Nephron (organoid): ENCODE data around the gene RNF14.

Source experiments
- H3K27ac Mint-ChIP-seq, 3 experiments: 2 replicates each; pipeline ENCODE4 v1.8.0; 2020; ENCODE audit warnings: mixed read lengths in 3 of 3, mild to moderate bottlenecking in 2 of 3, moderate library complexity in 1 of 3
- H3K27me3 Mint-ChIP-seq: 2 replicates; pipeline ENCODE4 v1.8.0; 2021; ENCODE audit warnings: low read depth, mild to moderate bottlenecking, moderate library complexity, mixed read lengths
- H3K36me3 Mint-ChIP-seq: 2 replicates; pipeline ENCODE4 v1.8.0; 2020; ENCODE audit warnings: low read depth, mixed read lengths
- H3K4me1 Mint-ChIP-seq: 2 replicates; pipeline ENCODE4 v1.8.0; 2020; ENCODE audit warnings: mixed read lengths
- H3K4me3 Mint-ChIP-seq, 3 experiments: 2 replicates each; pipeline ENCODE4 v1.8.0; 2020; ENCODE audit warnings: mild to moderate bottlenecking in 3 of 3, mixed read lengths in 3 of 3, moderate library complexity in 2 of 3
- H3K9me3 Mint-ChIP-seq: 2 replicates; pipeline ENCODE4 v1.8.0; 2020; ENCODE audit warnings: mixed read lengths
- TF ChIP-seq, protein P1 (sequence below), 3 experiments: fragments of 200-600 bp; sonication (generic); IDR thresholded peaks; one replicate each; pipeline ENCODE4 v1.5.0; 2021; ENCODE audit warnings: antibody characterized with exemption in 3 of 3; ENCODE audit not compliant: unreplicated experiment in 3 of 3

The RNF14 gene

DNA sequence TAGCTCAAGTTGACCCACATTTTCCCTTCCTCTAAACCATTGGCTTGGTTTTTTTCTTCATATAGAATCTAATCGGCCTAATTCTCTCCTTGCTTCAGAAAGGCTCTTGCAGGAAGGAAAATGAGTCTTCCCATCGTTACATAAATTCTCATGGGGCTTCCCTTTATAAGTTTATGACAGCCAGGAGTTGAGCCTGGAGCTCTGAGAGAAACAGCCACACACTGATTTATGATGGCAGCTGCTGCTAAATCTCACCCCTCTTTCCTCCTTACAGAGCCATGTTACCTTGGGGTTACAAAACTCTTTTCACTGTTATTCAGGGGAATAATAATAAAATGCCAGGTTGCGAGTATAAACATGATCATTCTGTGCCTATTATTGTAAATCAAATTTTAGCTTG is 5.2 kb upstream of the RNF14 start:
- H3K4me3 Mint-ChIP-seq = no peak overlapping the region
- H3K27ac Mint-ChIP-seq = peak overlapping the region in 2 of 3 experiments; percentile 64 to 65
- H3K36me3 Mint-ChIP-seq = no peaks in the 10 kb centered on the region
- H3K4me1 Mint-ChIP-seq = peaks cover 25% of the 10 kb centered on the region
- no peaks in the 10 kb centered on the region for H3K9me3 Mint-ChIP-seq
- TF ChIP-seq, protein P1, sequence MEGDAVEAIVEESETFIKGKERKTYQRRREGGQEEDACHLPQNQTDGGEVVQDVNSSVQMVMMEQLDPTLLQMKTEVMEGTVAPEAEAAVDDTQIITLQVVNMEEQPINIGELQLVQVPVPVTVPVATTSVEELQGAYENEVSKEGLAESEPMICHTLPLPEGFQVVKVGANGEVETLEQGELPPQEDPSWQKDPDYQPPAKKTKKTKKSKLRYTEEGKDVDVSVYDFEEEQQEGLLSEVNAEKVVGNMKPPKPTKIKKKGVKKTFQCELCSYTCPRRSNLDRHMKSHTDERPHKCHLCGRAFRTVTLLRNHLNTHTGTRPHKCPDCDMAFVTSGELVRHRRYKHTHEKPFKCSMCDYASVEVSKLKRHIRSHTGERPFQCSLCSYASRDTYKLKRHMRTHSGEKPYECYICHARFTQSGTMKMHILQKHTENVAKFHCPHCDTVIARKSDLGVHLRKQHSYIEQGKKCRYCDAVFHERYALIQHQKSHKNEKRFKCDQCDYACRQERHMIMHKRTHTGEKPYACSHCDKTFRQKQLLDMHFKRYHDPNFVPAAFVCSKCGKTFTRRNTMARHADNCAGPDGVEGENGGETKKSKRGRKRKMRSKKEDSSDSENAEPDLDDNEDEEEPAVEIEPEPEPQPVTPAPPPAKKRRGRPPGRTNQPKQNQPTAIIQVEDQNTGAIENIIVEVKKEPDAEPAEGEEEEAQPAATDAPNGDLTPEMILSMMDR (IDR thresholded peaks at IDR 0.05; ENCODE audit: unreplicated experiment in 3 of 3) = no peak
- no peaks in the 10 kb centered on the region for H3K27me3 Mint-ChIP-seq

- H3K27me3 Mint-ChIP-seq = no peaks in the 10 kb centered on the region
- TF ChIP-seq, protein P1 (IDR thresholded peaks at IDR 0.05; ENCODE audit: unreplicated experiment in 3 of 3) = no peak
- H3K36me3 Mint-ChIP-seq = no peaks in the 10 kb centered on the region
- H3K4me3 Mint-ChIP-seq = no peak overlapping the region
- peak overlapping the region in 2 of 3 experiments; percentile 2 to 60 for H3K27ac Mint-ChIP-seq
- no peaks in the 10 kb centered on the region for H3K9me3 Mint-ChIP-seq
- peaks cover 38% of the 10 kb centered on the region for H3K4me1 Mint-ChIP-seq
These were observed 3.8 kb upstream of the RNF14 start for GRCh38 chr5:141965071-141965470.

GRCh38 chr5:141966275-141966962 is 2.5 kb upstream of the RNF14 start:
- no peak overlapping the region for H3K4me3 Mint-ChIP-seq
- no peaks in the 10 kb centered on the region for H3K27me3 Mint-ChIP-seq
- H3K9me3 Mint-ChIP-seq = no peaks in the 10 kb centered on the region
- H3K27ac Mint-ChIP-seq = peak overlapping the region in 1 of 3 experiments; percentile 34
- TF ChIP-seq, protein P1 (IDR thresholded peaks at IDR 0.05; ENCODE audit: unreplicated experiment in 3 of 3) = no peak
- H3K4me1 Mint-ChIP-seq = peaks cover 37% of the 10 kb centered on the region
- H3K36me3 Mint-ChIP-seq = peaks cover 4% of the 10 kb centered on the region

DNA sequence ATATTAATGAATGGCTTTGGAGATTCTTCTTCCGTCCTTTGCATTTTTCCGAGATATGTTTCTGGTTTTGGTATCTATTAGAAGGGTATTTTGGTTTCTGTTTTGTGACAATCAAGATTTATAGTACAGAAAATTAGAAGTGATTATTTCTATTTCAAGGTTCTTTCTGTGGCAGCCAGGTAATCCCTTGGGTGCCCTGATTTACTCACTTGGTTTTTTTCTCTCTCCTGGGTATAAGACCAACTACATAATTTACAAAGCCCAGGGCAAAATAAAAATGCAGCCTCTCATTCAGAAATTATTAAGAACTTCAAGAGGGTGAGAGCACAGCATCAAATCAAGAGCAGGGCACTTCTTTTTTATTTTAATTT is 2.0 kb upstream of the RNF14 start:
- TF ChIP-seq, protein P1 (IDR thresholded peaks at IDR 0.05; ENCODE audit: unreplicated experiment in 3 of 3) = no peak
- Mint-ChIP-seq H3K9me3 (no peaks in the 10 kb centered on the region), H3K36me3 (peaks cover 4% of the 10 kb centered on the region), H3K27ac (peak overlapping the region in 1 of 3 experiments; percentile 34), H3K4me3 (no peak overlapping the region), H3K27me3 (no peaks in the 10 kb centered on the region), H3K4me1 (peaks cover 37% of the 10 kb centered on the region)

DNA sequence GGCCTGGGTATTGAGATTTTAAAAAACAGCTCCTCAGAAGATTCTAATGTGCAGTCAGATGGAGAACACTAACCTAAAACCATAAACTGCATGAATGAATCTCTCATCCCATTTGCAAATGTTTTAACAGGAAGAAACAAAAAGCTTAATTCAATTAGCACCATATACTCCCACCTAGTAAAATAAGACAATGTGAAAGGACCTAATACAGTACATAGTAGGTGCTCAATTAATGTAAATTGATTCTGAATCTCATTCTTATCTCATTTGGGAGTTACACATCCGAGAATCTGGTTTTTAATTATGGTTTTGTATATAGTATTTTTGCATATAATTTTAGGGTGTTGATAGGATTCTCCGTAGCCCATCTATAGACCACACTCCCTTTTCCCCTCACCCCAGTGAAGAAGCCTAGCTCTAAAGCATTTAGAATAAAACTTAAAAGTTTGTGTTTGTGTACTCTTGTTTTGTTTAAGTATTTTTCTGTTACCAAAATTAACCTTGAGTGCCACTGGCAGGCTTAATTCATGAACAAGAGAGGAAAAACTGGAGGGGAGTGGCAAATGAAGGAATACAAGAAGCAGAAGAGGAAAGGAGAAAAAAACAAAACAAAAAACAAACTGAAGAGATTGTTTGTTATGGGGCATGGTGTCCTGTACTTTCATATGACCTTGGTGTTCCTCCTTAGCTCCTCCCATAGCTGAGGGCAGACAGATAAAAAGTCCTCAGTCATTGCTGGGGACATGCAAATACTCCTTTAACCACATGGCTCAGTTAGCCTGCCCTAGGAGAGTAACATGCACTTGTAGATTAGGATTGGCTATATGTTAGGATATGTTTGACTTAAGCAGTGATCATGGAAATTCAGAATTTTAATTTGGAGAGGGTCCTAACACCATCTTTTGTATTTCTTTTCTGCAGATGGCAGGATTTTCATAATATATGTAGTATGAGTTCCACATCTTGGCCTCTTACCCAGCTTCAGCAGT is 1.2 kb downstream of the RNF14 start:
- Mint-ChIP-seq H3K4me1 (peaks cover 30% of the 10 kb centered on the region), H3K4me3 (peak overlapping the region; percentile 97 to 99 (median 99)), H3K36me3 (peaks cover 28% of the 10 kb centered on the region), H3K27ac (peak overlapping the region; percentile 96 to 99 (median 99)), H3K9me3 (no peaks in the 10 kb centered on the region), H3K27me3 (no peaks in the 10 kb centered on the region)
- TF ChIP-seq, protein P1 (IDR thresholded peaks at IDR 0.05; ENCODE audit: unreplicated experiment in 3 of 3) = no peak
